Liver (tissue), 3 donors: ENCODE data around the gene UBE3B.

Experiments
- CTCF ChIP-seq: fragments of 150-350 bp; IDR thresholded peaks from 2 replicates; pipeline ENCODE4 v1.5.1; 2017; ENCODE audit warnings: improper control_type of control experiment, low read depth, low read length; ENCODE audit not compliant: missing input control
- EGR1 ChIP-seq, 2 donors: IDR thresholded peaks; 2 replicates each; pipeline ENCODE4 v1.6.1; 2016 to 2018; ENCODE audit warnings: antibody characterized with exemption in 2 of 2, low read depth in 2 of 2
- MAX ChIP-seq: IDR thresholded peaks from 2 replicates; pipeline ENCODE4 v1.6.1; 2016; ENCODE audit warnings: antibody characterized with exemption
- REST ChIP-seq: IDR thresholded peaks from 2 replicates; pipeline ENCODE4 v1.6.1; 2016; ENCODE audit warnings: antibody characterized with exemption, mild to moderate bottlenecking
- TAF1 ChIP-seq: conservative IDR thresholded peaks from 2 replicates; pipeline ENCODE4 v1.6.1; 2016; ENCODE audit warnings: antibody characterized with exemption, mild to moderate bottlenecking
- donor health status: healthy.
- donor health status: healthy.

- peak; percentile 96 for TF ChIP-seq CTCF
- no peak for TF ChIP-seq REST
- TF ChIP-seq MAX: no peak
- no peak for TF ChIP-seq TAF1
- TF ChIP-seq EGR1 (IDR thresholded peaks at IDR 0.05; ENCODE audit: low read depth in 2 of 2): no peak
Observed at GRCh38 chr12:109428037-109428629, 49.3 kb upstream of the UBE3B start.
